ENCODE measurements around the gene PAK1.

Gene PAK1

DNA sequence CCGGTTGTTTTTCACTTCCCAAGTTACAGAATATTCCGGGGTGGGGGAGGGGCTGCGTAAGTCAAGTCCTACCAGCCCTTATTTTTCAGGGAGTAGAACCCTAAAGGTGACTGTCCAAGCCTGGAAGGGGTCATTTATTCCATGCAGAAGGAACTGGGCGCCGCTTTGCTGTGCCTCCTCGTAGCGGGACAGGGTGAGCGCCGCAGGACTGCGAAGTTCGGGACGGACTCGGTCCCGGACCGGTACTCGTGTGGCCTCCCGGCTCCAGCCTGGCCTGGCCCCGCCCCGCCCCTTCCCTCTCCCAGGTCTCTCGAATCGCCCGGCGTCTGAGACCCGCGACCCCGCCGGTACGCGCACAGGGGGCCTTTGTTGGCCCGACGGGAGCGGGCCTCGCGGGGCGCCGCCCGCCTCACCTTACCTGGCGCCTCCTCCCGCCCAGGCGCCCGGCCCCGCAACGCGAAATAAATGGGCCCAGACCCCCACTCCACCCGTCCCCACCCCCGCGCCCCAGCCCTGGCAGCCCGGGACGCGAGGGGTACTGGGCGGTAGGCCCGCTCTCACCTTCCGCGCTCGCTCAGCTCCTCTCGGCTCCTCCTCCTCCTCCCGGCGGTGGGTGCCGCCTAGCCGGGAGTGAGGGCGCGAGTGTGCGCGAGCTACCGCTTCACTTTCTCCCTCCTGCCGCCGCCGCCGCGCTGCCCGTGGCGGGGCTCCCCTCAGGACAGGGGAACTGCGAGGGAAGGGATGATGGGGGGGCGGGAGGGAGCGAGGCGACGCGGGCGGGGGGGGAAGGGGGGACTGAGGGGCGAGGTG is 698 bp downstream of the PAK1 start:
- DNase-seq, result peak; percentile 63
- H3K27me3 ChIP-seq, result peaks cover 3% of the 10 kb centered on the region; the same call in 1 of the 2 replicates
- no peaks in the 10 kb centered on the region; the same call in 1 of the 2 replicates for H3K9me3 ChIP-seq
- TF ChIP-seq, protein P1, sequence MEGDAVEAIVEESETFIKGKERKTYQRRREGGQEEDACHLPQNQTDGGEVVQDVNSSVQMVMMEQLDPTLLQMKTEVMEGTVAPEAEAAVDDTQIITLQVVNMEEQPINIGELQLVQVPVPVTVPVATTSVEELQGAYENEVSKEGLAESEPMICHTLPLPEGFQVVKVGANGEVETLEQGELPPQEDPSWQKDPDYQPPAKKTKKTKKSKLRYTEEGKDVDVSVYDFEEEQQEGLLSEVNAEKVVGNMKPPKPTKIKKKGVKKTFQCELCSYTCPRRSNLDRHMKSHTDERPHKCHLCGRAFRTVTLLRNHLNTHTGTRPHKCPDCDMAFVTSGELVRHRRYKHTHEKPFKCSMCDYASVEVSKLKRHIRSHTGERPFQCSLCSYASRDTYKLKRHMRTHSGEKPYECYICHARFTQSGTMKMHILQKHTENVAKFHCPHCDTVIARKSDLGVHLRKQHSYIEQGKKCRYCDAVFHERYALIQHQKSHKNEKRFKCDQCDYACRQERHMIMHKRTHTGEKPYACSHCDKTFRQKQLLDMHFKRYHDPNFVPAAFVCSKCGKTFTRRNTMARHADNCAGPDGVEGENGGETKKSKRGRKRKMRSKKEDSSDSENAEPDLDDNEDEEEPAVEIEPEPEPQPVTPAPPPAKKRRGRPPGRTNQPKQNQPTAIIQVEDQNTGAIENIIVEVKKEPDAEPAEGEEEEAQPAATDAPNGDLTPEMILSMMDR (IDR thresholded peaks at IDR 0.05; ENCODE audit: low read depth, low read length), result no peak
- no peaks in the 10 kb centered on the region for H3K4me1 ChIP-seq
- peak overlapping the region; percentile 58 for H3K4me3 ChIP-seq (ENCODE audit: low read depth, low read length)
- H3K36me3 ChIP-seq, result no peaks in the 10 kb centered on the region

DNA sequence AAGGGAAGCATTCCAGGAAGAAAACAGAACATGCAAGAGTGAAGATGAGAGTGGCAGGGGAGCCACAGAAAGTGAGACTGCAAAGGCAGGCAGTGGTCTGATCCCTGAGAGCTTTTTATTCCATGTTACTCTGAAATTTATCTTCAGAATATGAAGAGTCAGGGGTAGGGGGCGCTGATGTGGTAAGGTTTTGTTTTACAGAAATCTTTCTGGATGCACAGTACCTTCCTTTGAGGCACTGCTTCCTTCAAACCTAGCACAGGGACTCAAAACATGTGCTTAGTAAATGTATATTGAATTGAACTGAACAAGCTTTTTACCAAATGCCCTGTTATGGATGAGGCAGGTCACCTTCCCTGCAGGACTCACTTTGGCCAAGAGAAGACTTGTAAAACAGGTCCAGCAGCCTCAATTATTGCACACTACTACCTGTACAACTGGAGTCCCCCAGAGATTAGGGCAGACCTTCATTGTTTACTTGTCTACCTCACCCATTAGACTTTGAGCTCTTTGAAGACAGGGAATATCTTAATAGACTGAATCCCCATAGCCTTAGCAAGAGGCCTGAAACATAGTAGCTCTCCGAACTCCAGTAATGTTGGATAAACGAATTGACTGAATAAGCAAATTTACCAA is 2.2 kb downstream of the PAK1 start:
- Histone ChIP-seq H3K9me3 (no peaks in the 10 kb centered on the region; the same call in 1 of the 2 replicates), H3K4me1 (no peaks in the 10 kb centered on the region), H3K27me3 (peaks cover 3% of the 10 kb centered on the region; the same call in 1 of the 2 replicates), H3K4me3 (ENCODE audit: low read depth, low read length) (no peak overlapping the region), H3K36me3 (no peaks in the 10 kb centered on the region)
- peak; percentile 51 for DNase-seq
- TF ChIP-seq, protein P1 (IDR thresholded peaks at IDR 0.05; ENCODE audit: low read depth, low read length), result peak; percentile 57

- DNase-seq, result no peak
- H3K4me3 ChIP-seq (ENCODE audit: low read depth, low read length), result no peak overlapping the region
- H3K27me3 ChIP-seq, result peaks cover 3% of the 10 kb centered on the region; the same call in 1 of the 2 replicates
- H3K9me3 ChIP-seq, result no peaks in the 10 kb centered on the region; the same call in 1 of the 2 replicates
- H3K4me1 ChIP-seq, result no peaks in the 10 kb centered on the region
- TF ChIP-seq, protein P1 (IDR thresholded peaks at IDR 0.05; ENCODE audit: low read depth, low read length), result no peak
- no peaks in the 10 kb centered on the region for H3K36me3 ChIP-seq
Measured at GRCh38 chr11:77470971-77471370, 2.9 kb downstream of the PAK1 start.

DNA sequence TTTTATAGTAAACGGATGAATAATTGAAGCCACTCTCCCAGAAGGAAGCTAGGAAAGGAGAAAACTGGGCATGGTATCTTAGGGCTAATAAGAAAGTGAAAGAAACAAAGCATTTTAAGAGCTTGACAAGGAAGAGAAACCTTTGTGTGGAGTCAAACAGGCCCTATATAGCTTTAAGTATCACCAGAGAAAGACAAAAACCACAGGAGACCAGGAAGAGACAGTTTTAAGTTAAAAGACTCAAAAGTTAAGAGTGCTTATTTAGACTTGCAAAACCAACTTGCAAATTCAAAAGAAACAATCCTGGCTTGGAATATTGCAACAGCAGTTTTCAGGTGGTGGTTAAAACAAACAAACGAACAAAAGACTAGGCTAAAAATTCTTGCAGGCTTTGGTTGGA is 3.4 kb downstream of the PAK1 start:
- DNase-seq, result no peak
- Histone ChIP-seq H3K4me1 (no peaks in the 10 kb centered on the region), H3K9me3 (no peaks in the 10 kb centered on the region; the same call in 1 of the 2 replicates), H3K36me3 (no peaks in the 10 kb centered on the region), H3K27me3 (peaks cover 3% of the 10 kb centered on the region; the same call in 1 of the 2 replicates), H3K4me3 (ENCODE audit: low read depth, low read length) (no peak overlapping the region)
- TF ChIP-seq, protein P1 (IDR thresholded peaks at IDR 0.05; ENCODE audit: low read depth, low read length), result no peak

DNA sequence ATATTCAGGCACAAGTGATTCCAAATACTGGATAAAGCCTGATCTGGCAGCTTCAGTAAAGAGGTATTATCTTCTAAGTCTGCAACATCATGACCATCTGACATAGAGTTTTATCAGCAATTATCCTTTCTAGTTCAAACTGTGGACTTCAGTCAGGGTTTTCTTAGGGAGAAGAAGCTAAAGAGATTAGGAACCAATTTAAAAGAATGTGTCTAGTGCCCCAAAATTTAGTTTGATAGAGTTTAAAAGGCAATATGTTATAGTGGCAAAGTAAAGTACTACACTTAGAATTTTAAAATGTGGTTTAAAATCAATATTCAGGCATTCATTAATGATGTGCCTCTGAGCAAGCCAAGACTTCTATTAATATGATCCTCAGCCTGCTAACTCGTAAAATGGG is 5.4 kb downstream of the PAK1 start:
- TF ChIP-seq, protein P1 (IDR thresholded peaks at IDR 0.05; ENCODE audit: low read depth, low read length), result no peak
- Histone ChIP-seq H3K4me3 (ENCODE audit: low read depth, low read length) (no peak overlapping the region), H3K9me3 (no peaks in the 10 kb centered on the region), H3K4me1 (no peaks in the 10 kb centered on the region), H3K27me3 (no peaks in the 10 kb centered on the region), H3K36me3 (no peaks in the 10 kb centered on the region)
- no peak for DNase-seq

GRCh38 chr11:77467993-77468392 is 5.9 kb downstream of the PAK1 start:
- Histone ChIP-seq H3K4me3 (ENCODE audit: low read depth, low read length) (no peak overlapping the region), H3K4me1 (no peaks in the 10 kb centered on the region), H3K36me3 (no peaks in the 10 kb centered on the region), H3K27me3 (no peaks in the 10 kb centered on the region), H3K9me3 (no peaks in the 10 kb centered on the region)
- TF ChIP-seq, protein P1 (IDR thresholded peaks at IDR 0.05; ENCODE audit: low read depth, low read length), result no peak
- DNase-seq, result no peak

Data from BE2C (cell line).